Gastrocnemius medialis (tissue), 4 donors: ENCODE measurements around the gene POLDIP3. TPM values are rescaled to one million over a fixed set of nuclear protein-coding genes. Genes with fewer than 3 reads are reported as not detected.
"Not testable (repeated sequence)": the region's sequence is repeated elsewhere in the genome, so short reads cannot be mapped to it uniquely, and the experiment has no call there.

ENCODE experiments used
- ATAC-seq, 2 donors: fragments of 150-250 bp; one replicate each; pipeline ENCODE4 v1.9.1; 2016
- DNase-seq, 2 donors: peaks; one replicate each; pipeline ENCODE4 v3.0.0-alpha.2; 2019
- H3K27ac ChIP-seq, 4 donors: fragments of 200-600 bp; sonication (generic); 1 replicate in 1 of 4; 2 replicates in 3 of 4; pipeline ENCODE4 v1.5.1; 2016 to 2018; ENCODE audit warnings: mild to moderate bottlenecking in 2 of 4, moderate library complexity in 1 of 4
- H3K27me3 ChIP-seq, 3 donors: fragments of 200-600 bp; sonication (generic) in 2 of 3; 1 replicate in 1 of 3; 2 replicates in 2 of 3; pipeline versions ENCODE4 v1.5.1 to v1.6.0; 2016 to 2019; ENCODE audit warnings: mild to moderate bottlenecking in 1 of 3, moderate library complexity in 1 of 3
- H3K36me3 ChIP-seq, 2 donors: fragments of 200-600 bp; sonication (generic) in 1 of 2; one replicate each; pipeline ENCODE4 v1.5.1; 2017 to 2018
- H3K4me1 ChIP-seq, 2 donors: fragments of 200-600 bp; sonication (generic) in 1 of 2; one replicate each; pipeline ENCODE4 v1.5.1; 2016 to 2017; ENCODE audit warnings: mild to moderate bottlenecking in 2 of 2
- H3K4me3 ChIP-seq, 4 donors: fragments of 200-600 bp; sonication (generic) in 3 of 4; 1 replicate in 1 of 4; 2 replicates in 3 of 4; pipeline ENCODE4 v1.5.1; 2016 to 2019; ENCODE audit warnings: mild to moderate bottlenecking in 2 of 4
- H3K9me3 ChIP-seq, 3 donors: fragments of 200-600 bp; sonication (generic) in 2 of 3; 1 replicate in 1 of 3; 2 replicates in 2 of 3; pipeline ENCODE4 v1.5.1; 2016 to 2019
- CTCF ChIP-seq, 5 experiments: fragments of 450-650 bp in 3 of 5; fragments of 200-600 bp in 2 of 5; sonication (generic) in 2 of 5; IDR thresholded peaks in 4 of 5; conservative IDR thresholded peaks in 1 of 5; 1 replicate in 4 of 5; 2 replicates in 1 of 5; pipeline ENCODE4 v1.5.1; 2016 to 2019; ENCODE audit warnings: antibody characterized with exemption in 5 of 5, mild to moderate bottlenecking in 3 of 5, moderate library complexity in 3 of 5
- POLR2A ChIP-seq, 2 donors: fragments of 450-650 bp; IDR thresholded peaks; one replicate each; pipeline ENCODE4 v1.6.1; 2017; ENCODE audit warnings: antibody characterized with exemption in 2 of 2, mild to moderate bottlenecking in 2 of 2, moderate library complexity in 2 of 2
- in situ Hi-C, 4 donors: fragments of 200-750 bp; cut with MboI; loops; one replicate each; pipeline versions ENCODE4 v1.15.0 to v1.8.0; 2017; ENCODE audit warnings: low sequenced_read_pairs in 4 of 4
- intact Hi-C: fragments of 100-400 bp; cut with DNase I; formaldehyde crosslinking; loops from one replicate; pipeline ENCODE4 v1.15.1; 2023; ENCODE audit warnings: low total_unique reads
- total RNA-seq, 4 donors: library from RNA; depleted of rRNA; stranded (reverse); fragments of >200 nt; gene quantifications; one replicate each; pipeline versions ENCODE4 v1.1.0 to v1.2.3, GENCODE V29; 2016

Gene POLDIP3
- total RNA-seq, 4 donors from 2014 or later: 19.7 to 28.7 (median 23.0) TPM

GRCh38 chr22:42585096-42585495, 29.6 kb downstream of the POLDIP3 start:
- peaks cover 0 to 7% of the 10 kb centered on the region in 2 donors for H3K4me1 ChIP-seq
- in situ Hi-C loops (no loop called here), intact Hi-C loops (no loop called here)
- H3K27ac ChIP-seq: no peak overlapping the region
- H3K36me3 ChIP-seq: peaks cover 0 to 52% of the 10 kb centered on the region in 2 donors
- H3K27me3 ChIP-seq: no peaks in the 10 kb centered on the region
- ATAC-seq (no peak), DNase-seq (no peak)
- TF ChIP-seq CTCF (IDR thresholded peaks at IDR 0.05 in 4 of 5, conservative IDR thresholded peaks at IDR 0.05 in 1 of 5) (no peak), POLR2A (IDR thresholded peaks at IDR 0.05) (no peak)
- H3K9me3 ChIP-seq: no peaks in the 10 kb centered on the region
- no peak overlapping the region for H3K4me3 ChIP-seq

- in situ Hi-C loops: no loop called here
- no peaks in the 10 kb centered on the region for H3K27me3 ChIP-seq
- TF ChIP-seq CTCF (IDR thresholded peaks at IDR 0.05 in 4 of 5, conservative IDR thresholded peaks at IDR 0.05 in 1 of 5): no peak
- TF ChIP-seq POLR2A (IDR thresholded peaks at IDR 0.05): no peak
- H3K4me1 ChIP-seq: peaks cover 0 to 7% of the 10 kb centered on the region in 2 donors
- no peak for DNase-seq
- no peaks in the 10 kb centered on the region for H3K9me3 ChIP-seq
- H3K36me3 ChIP-seq: peaks cover 0 to 45% of the 10 kb centered on the region in 2 donors
- intact Hi-C loops: no loop called here
- H3K27ac ChIP-seq: no peak overlapping the region
- H3K4me3 ChIP-seq: no peak overlapping the region
- ATAC-seq: no peak
Measured at GRCh38 chr22:42584364-42584940, 30.2 kb downstream of the POLDIP3 start.

- in situ Hi-C loops (no loop called here), intact Hi-C loops (no loop called here)
- Histone ChIP-seq H3K4me3 (no peak overlapping the region), H3K9me3 (no peaks in the 10 kb centered on the region), H3K27ac (no peak overlapping the region), H3K36me3 (peaks cover 0 to 43% of the 10 kb centered on the region in 2 donors), H3K27me3 (no peaks in the 10 kb centered on the region), H3K4me1 (peaks cover 0 to 7% of the 10 kb centered on the region in 2 donors)
- TF ChIP-seq POLR2A (IDR thresholded peaks at IDR 0.05) (no peak), CTCF (IDR thresholded peaks at IDR 0.05 in 4 of 5, conservative IDR thresholded peaks at IDR 0.05 in 1 of 5) (no peak)
- ATAC-seq (no peak), DNase-seq (no peak)
Measured at GRCh38 chr22:42582987-42583386, 31.7 kb downstream of the POLDIP3 start.

- DNase-seq (peak; percentile 51 to 62), ATAC-seq (peak; percentile 84 to 87)
- Histone ChIP-seq H3K4me1 (peaks cover 0 to 7% of the 10 kb centered on the region in 2 donors), H3K27me3 (no peaks in the 10 kb centered on the region), H3K27ac (peak overlapping the region; percentile 41 to 74 (median 59)), H3K9me3 (no peaks in the 10 kb centered on the region), H3K4me3 (peak overlapping the region; percentile 66 to 89 (median 78)), H3K36me3 (peaks cover 0 to 36% of the 10 kb centered on the region in 2 donors)
- intact Hi-C loops: no loop called here
- in situ Hi-C loops: no loop called here
- TF ChIP-seq CTCF (IDR thresholded peaks at IDR 0.05 in 4 of 5, conservative IDR thresholded peaks at IDR 0.05 in 1 of 5) (no peak), POLR2A (IDR thresholded peaks at IDR 0.05) (peak; percentile 26 to 31)
Measured at GRCh38 chr22:42581762-42582716, 32.6 kb downstream of the POLDIP3 start.

GRCh38 chr22:42581194-42581761, 33.4 kb downstream of the POLDIP3 start:
- peak overlapping the region; percentile 41 to 74 (median 59) for H3K27ac ChIP-seq
- H3K9me3 ChIP-seq, intact Hi-C loops, in situ Hi-C loops, DNase-seq, H3K4me1 ChIP-seq, H3K27me3 ChIP-seq: not testable (repeated sequence)
- H3K36me3 ChIP-seq: peaks cover 0 to 28% of the 10 kb centered on the region in 2 donors
- ATAC-seq: peak; percentile 23 to 27
- H3K4me3 ChIP-seq: peak overlapping the region; percentile 66 to 89 (median 78)

GRCh38 chr22:42580040-42580439, 34.6 kb downstream of the POLDIP3 start:
- H3K27me3 ChIP-seq, H3K9me3 ChIP-seq, ATAC-seq, in situ Hi-C loops, H3K4me1 ChIP-seq, H3K27ac ChIP-seq, intact Hi-C loops, H3K4me3 ChIP-seq, DNase-seq: not testable (repeated sequence)
- peaks cover 0 to 16% of the 10 kb centered on the region in 2 donors for H3K36me3 ChIP-seq
